Ascending aorta (tissue), 2 donors: ENCODE results near the gene SMCHD1. TPM values are rescaled to one million over a fixed set of nuclear protein-coding genes. Genes with fewer than 3 reads are reported as not detected.

ENCODE experiments used
- DNase-seq, 2 donors: peaks; one replicate each; pipeline ENCODE4 v3.0.0-alpha.2; 2019; ENCODE audit warnings: low spot score in 2 of 2
- H3K27ac ChIP-seq, 2 donors: fragments of 200-600 bp; sonication (generic); one replicate each; pipeline ENCODE4 v1.5.1; 2016 to 2017; ENCODE audit warnings: mild to moderate bottlenecking in 1 of 2
- H3K27me3 ChIP-seq: fragments of 200-600 bp; sonication (generic); one replicate; pipeline ENCODE4 v1.5.1; 2017
- H3K36me3 ChIP-seq, 2 donors: fragments of 200-600 bp; sonication (generic); one replicate each; pipeline ENCODE4 v1.5.1; 2016
- H3K4me1 ChIP-seq, 2 donors: fragments of 200-600 bp; sonication (generic); one replicate each; pipeline ENCODE4 v1.5.1; 2016 to 2017; ENCODE audit warnings: mild to moderate bottlenecking in 1 of 2
- H3K4me3 ChIP-seq, 2 donors: fragments of 200-600 bp; sonication (generic); one replicate each; pipeline ENCODE4 v1.5.1; 2016 to 2017; ENCODE audit warnings: mild to moderate bottlenecking in 1 of 2
- H3K9me3 ChIP-seq, 2 donors: fragments of 200-600 bp; sonication (generic); one replicate each; pipeline ENCODE4 v1.5.1; 2016
- intact Hi-C: fragments of 100-400 bp; cut with DNase I; formaldehyde crosslinking; loops from one replicate; pipeline ENCODE4 v1.15.1; 2023
- total RNA-seq: library from RNA; depleted of rRNA; stranded (reverse); fragments of >200 nt; gene quantifications from one replicate; pipeline ENCODE4 v1.1.0, GENCODE V29; 2016
- TF ChIP-seq, protein P1 (sequence below), 3 experiments: fragments of 200-600 bp in 2 of 3; fragments of 450-650 bp in 1 of 3; sonication (generic) in 2 of 3; IDR thresholded peaks; one replicate each; pipeline ENCODE4 v1.5.1; 2016 to 2019; ENCODE audit warnings: antibody characterized with exemption in 3 of 3, mild to moderate bottlenecking in 1 of 3, moderate library complexity in 1 of 3

SMCHD1 gene
- total RNA-seq, 1 donor from 2014 or later, result 29.2 TPM

DNA sequence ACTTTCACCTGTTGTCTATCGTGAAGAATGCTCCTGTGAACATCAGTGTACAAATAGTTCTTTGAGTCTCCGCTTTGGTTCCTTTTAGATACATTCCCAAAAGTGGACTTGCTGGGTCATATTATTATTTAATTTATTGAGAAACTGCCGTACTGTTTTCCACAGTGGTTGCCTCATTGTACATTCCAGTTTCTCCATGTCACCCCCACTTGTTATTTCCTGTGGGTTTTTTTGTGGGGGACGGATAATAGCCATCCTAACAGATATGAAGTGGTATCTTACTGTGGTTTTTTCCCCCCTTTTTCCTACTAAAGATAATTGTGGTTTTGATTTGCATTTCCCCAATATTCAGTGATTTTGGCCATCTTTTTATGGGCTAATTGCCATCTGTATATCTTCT is 53.8 kb downstream of the SMCHD1 start:
- Histone ChIP-seq H3K9me3 (no peaks in the 10 kb centered on the region), H3K27me3 (no peaks in the 10 kb centered on the region), H3K36me3 (peaks cover 24 to 72% of the 10 kb centered on the region in 2 donors), H3K4me3 (no peak overlapping the region), H3K27ac (no peak overlapping the region), H3K4me1 (no peaks in the 10 kb centered on the region)
- intact Hi-C loops, result no loop called here
- no peak for DNase-seq
- TF ChIP-seq, protein P1, sequence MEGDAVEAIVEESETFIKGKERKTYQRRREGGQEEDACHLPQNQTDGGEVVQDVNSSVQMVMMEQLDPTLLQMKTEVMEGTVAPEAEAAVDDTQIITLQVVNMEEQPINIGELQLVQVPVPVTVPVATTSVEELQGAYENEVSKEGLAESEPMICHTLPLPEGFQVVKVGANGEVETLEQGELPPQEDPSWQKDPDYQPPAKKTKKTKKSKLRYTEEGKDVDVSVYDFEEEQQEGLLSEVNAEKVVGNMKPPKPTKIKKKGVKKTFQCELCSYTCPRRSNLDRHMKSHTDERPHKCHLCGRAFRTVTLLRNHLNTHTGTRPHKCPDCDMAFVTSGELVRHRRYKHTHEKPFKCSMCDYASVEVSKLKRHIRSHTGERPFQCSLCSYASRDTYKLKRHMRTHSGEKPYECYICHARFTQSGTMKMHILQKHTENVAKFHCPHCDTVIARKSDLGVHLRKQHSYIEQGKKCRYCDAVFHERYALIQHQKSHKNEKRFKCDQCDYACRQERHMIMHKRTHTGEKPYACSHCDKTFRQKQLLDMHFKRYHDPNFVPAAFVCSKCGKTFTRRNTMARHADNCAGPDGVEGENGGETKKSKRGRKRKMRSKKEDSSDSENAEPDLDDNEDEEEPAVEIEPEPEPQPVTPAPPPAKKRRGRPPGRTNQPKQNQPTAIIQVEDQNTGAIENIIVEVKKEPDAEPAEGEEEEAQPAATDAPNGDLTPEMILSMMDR (IDR thresholded peaks at IDR 0.05), result no peak

DNA sequence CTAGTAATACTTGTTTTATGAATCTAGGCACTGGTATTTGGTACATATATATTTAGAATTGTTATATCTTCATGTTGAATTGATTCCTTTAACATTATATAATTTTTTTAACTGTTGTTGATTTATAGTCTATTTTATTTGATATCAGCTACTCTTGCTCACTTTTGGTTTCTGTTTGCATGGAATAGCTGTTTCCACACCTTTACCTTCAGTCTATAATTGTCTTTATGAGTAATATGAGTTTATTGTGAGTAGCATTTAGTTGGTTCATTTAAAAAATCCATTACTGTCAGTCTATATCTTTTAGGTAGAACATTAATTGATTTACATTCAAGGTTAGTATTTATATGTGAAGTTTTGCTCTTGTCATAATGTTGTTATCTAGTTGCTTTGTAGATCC is 58.6 kb downstream of the SMCHD1 start:
- Histone ChIP-seq H3K4me3 (no peak overlapping the region), H3K36me3 (peaks cover 34 to 68% of the 10 kb centered on the region in 2 donors), H3K27me3 (no peaks in the 10 kb centered on the region), H3K4me1 (no peaks in the 10 kb centered on the region), H3K9me3 (no peaks in the 10 kb centered on the region), H3K27ac (no peak overlapping the region)
- intact Hi-C loops, result no loop called here
- TF ChIP-seq, protein P1 (IDR thresholded peaks at IDR 0.05), result no peak
- no peak for DNase-seq

DNA sequence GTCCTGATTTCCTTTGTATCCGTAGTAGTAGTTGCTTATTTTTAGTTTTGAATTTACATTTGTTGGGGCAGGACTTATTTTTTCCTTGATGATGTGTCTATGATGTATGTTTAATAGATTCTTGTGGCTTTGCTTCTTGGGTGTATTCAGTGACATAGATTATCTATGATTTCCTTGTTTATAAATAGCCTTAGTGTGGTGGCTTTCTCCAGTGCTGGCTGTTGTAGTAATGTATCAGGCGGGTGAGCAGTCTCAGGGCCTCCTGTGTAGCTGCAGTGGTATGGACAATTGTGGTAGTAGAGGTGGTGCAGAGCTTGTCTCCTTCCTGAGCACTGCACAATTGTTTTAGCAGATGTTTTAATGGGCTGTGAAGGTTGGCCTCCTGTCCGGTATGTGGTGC is 60.5 kb downstream of the SMCHD1 start:
- intact Hi-C loops, result no loop called here
- DNase-seq, result no peak
- peaks cover 39 to 70% of the 10 kb centered on the region in 2 donors for H3K36me3 ChIP-seq
- TF ChIP-seq, protein P1 (IDR thresholded peaks at IDR 0.05), result no peak
- no peaks in the 10 kb centered on the region for H3K4me1 ChIP-seq
- no peaks in the 10 kb centered on the region for H3K9me3 ChIP-seq
- H3K27ac ChIP-seq, result no peak overlapping the region
- no peaks in the 10 kb centered on the region for H3K27me3 ChIP-seq
- H3K4me3 ChIP-seq, result no peak overlapping the region

DNA sequence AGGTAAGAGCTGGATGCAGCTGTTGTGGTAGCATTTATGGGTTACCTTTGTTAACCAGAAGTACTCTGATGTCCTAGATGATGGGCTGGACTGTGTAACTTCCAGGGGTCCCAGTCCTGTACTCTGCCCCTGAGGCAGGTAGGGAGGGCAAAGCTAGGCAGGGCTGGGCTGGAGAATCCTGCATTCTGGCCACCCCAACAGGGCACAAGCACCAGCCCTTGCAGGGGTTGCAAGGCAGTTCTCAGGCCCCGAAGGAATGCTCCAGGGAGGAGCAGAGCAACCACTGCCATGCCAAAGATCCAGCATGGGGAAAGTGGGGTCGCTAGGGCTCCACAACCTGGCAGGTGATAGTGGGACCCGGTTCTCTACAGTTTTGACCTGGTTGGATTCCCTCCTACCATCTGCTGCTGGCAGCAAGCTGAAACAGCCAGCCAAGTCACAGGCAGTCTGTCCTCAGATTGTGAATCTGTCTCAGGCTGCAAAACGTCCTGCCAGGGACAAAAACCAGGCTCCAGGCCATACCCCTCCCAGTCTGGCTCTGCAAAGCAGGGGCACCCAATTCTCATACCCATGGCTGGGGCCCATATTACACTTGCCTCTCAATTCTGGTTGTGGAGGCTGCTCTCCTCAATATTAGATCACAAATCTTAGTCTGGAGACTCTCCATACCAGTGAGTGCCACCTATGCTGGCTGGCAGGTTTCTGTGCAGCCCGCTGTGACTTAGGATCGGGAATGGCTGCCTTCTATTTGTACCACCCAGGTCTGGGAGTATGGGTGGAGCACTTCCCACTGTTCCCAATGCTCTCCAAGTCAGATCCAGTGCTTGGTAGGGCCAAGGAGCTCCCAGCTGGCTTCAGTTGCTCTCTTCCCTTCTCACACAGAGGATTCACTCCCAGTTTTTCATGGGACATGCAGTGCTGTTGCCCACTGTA is 61.1 kb downstream of the SMCHD1 start:
- TF ChIP-seq, protein P1 (IDR thresholded peaks at IDR 0.05), result no peak
- Histone ChIP-seq H3K9me3 (no peaks in the 10 kb centered on the region), H3K27ac (no peak overlapping the region), H3K27me3 (no peaks in the 10 kb centered on the region), H3K36me3 (peaks cover 42 to 73% of the 10 kb centered on the region in 2 donors), H3K4me1 (no peaks in the 10 kb centered on the region), H3K4me3 (no peak overlapping the region)
- intact Hi-C loops, result no loop called here
- no peak for DNase-seq

DNA sequence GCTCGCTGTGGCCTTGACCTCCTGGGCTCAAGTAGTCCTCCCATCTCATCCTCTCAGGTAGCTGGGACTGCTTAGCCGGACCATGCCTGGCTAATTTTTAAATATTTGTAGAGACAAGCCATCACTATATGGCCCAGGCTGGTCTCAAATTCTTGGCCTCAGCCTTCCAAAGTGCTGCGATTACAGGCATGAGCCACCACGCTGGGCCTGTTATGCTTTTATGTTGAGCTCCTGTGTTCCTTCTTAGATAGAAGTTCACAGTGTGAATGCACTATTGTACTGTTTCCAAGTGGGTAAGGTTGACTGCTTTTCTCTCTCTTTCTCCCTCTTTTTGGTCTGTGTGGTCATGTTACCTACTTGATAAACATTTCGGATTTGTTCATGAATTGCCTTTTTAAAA is 61.9 kb downstream of the SMCHD1 start:
- H3K27ac ChIP-seq, result no peak overlapping the region
- no peaks in the 10 kb centered on the region for H3K9me3 ChIP-seq
- intact Hi-C loops, result no loop called here
- no peaks in the 10 kb centered on the region for H3K4me1 ChIP-seq
- H3K27me3 ChIP-seq, result no peaks in the 10 kb centered on the region
- peaks cover 46 to 74% of the 10 kb centered on the region in 2 donors for H3K36me3 ChIP-seq
- TF ChIP-seq, protein P1 (IDR thresholded peaks at IDR 0.05), result no peak
- no peak for DNase-seq
- H3K4me3 ChIP-seq, result no peak overlapping the region
